GM20000 (cell line): Measurements from ENCODE around the gene PLAGL2.

Experiments
- DNase-seq: peaks from one replicate; pipeline ENCODE4 v3.0.0; 2012; ENCODE audit warnings: low spot score
- CTCF ChIP-seq: IDR thresholded peaks from 2 replicates; pipeline ENCODE4 v1.5.1; 2012; ENCODE audit warnings: mild to moderate bottlenecking, control low read depth; ENCODE audit errors: extremely low read depth, missing control alignments

The PLAGL2 gene

DNA sequence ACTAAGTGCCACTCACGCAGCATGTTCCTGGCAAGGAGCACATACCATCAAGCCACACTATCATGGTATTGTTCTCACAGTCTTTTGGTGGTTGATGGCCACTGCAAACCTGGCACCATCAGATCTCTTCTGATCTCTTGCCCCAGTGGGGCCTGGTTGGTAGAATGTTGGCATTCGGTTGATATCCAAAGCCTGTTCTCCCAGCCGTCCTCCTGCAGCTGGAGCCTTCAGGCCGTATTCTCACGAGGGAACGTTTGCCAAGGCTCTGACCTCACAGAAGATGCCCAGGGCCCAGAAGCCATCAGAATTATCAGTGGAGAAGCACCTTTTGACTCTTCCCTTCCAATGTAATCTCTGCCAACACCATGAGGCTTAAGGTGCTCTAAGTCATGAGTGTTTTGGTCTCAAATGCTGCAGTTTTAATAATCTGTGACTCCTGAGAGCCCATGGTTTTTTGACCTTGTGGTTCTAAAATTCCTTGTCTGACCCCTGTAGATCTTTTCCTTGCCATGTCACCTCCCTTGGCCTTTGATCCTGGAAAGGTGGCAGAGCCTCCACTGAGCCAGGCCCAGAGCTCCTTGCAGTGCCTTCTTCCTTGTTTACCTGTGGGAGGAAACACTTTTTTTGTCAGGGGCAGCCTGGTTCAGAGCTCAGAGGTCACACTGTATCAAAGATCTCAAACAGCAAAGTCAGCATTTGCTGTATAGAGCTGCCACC lies 27.9 kb upstream of the PLAGL2 start:
- no peak for DNase-seq
- TF ChIP-seq CTCF = no peak

GRCh38 chr20:32234135-32234808 lies 26.7 kb upstream of the PLAGL2 start:
- no peak for DNase-seq
- no peak for TF ChIP-seq CTCF

DNA sequence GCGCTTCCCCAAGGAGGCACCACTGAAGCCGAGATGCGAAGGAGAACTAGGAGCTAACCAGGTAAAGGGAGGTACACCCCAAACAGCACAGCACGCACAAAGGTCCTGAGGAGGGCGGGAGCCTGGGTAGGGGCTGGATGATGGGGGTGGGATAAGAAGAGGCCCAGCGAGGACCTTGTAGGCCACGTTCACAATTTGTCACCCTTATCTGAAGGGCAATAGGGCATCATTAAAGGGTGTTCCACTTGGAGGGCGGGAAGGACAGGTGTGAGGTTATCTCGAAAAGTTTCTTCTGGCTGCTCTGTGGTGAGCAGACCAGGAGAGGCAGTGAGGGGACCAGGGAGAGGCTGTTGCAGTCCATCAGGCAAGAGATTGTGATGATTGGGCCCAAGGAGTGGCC lies 25.7 kb upstream of the PLAGL2 start:
- no peak for DNase-seq

DNA sequence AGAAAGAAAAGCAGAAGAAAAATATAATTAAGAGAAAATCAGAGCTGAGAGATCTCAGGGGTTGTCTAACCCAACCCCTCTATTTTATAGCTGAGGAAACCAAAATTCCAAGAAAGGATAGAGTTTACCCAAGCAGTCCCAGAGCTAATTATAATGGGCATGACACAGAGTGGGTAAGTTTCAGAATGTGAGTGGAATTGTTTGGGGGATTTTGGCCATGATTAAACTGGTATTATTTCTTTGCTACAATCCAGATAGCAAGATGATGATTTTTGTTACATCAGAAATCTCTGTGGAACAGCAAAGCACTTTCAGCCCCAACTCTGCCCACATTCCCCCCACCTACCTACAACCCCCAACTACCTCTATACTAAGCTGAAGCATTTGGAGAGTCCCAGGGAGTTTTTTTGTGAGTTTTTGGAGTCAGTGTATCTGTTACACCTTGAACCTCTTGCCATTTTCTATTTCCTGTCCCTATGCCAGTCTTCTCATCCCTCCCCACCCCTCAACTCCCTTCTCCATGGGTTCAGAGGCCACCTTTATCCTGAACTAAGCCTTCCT lies 24.9 kb upstream of the PLAGL2 start:
- DNase-seq = no peak
- no peak for TF ChIP-seq CTCF

More for the DNA sequence above, 25.7 kb upstream of the PLAGL2 start:
- TF ChIP-seq CTCF = no peak

- TF ChIP-seq CTCF = no peak
- DNase-seq = peak; percentile 36
These were observed 24.3 kb upstream of the PLAGL2 start for GRCh38 chr20:32231847-32232246.

DNA sequence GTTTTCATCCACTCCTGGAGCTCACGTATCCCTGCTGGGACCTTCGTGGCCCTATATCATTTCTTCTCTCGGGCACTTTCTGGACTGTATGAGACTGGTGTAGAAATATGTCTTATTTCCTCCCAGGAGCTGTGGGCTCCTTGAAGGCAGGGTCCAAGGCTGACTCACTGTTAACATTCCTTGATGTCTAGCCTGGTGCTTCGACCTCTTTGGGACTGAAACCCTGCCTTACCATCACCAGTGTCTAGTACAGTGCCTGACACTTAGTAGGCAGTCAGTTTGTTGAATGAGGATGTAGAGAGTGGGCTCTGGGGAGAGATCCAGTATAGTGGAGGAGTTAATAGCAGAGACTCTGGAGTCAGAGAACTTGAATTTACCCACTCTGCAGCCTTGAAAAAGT lies 23.7 kb upstream of the PLAGL2 start:
- DNase-seq = no peak
- TF ChIP-seq CTCF = no peak

- TF ChIP-seq CTCF = no peak
- DNase-seq = no peak
These were observed 23.2 kb upstream of the PLAGL2 start for GRCh38 chr20:32230707-32231106.
